ENCODE results near the gene ITGA7.

GRCh38 chr12:55679691-55680090, 28.0 kb downstream of the ITGA7 start:
- TF ChIP-seq TEAD4 (IDR thresholded peaks at IDR 0.05; ENCODE audit: borderline replicate concordance, insufficient read depth), result no peak
- no peak for TF ChIP-seq CTCF (IDR thresholded peaks at IDR 0.05)
- no peak for TF ChIP-seq MXI1 (IDR thresholded peaks at IDR 0.05; ENCODE audit: low read depth, low read length)
- no peak for TF ChIP-seq USF2 (IDR thresholded peaks at IDR 0.05; ENCODE audit: borderline replicate concordance, low read depth, low read length)
- TF ChIP-seq PBX3 (IDR thresholded peaks at IDR 0.05), result no peak
- TF ChIP-seq YY1 (IDR thresholded peaks at IDR 0.05; ENCODE audit: low read depth), result no peak
- no peak for TF ChIP-seq POLR2AphosphoS5 (IDR thresholded peaks at IDR 0.05; ENCODE audit: low read depth, low read length)
- TF ChIP-seq GABPA (IDR thresholded peaks at IDR 0.05; ENCODE audit: low read depth), result no peak

Measured in SK-N-SH (cell line).